K562 (cell line): ENCODE data around the gene P4HB. TPM values are rescaled to one million over a fixed set of nuclear protein-coding genes. Genes with fewer than 3 reads are reported as not detected.

ENCODE experiments used
- CBFA2T3 ChIP-seq: fragments of 450-650 bp; IDR thresholded peaks from 2 replicates; pipeline ENCODE4 v1.6.1; 2017
- E2F4 ChIP-seq: sonication (generic); formaldehyde crosslinking; IDR thresholded peaks from 2 replicates; pipeline ENCODE4 v1.8.0; 2022; ENCODE audit warnings: mild to moderate bottlenecking, low read depth, missing genetic modification reagents
- HMG20B ChIP-seq: fragments of 250-450 bp; sonication (Bioruptor Pico); IDR thresholded peaks from 2 replicates; pipeline ENCODE4 v1.5.0; 2021; ENCODE audit warnings: mild to moderate bottlenecking
- HSF4 ChIP-seq: fragments of 250-450 bp; sonication (Bioruptor Pico); IDR thresholded peaks from 2 replicates; pipeline ENCODE4 v2.1.2; 2022; ENCODE audit warnings: mild to moderate bottlenecking, moderate library complexity, borderline replicate concordance
- KAT8 ChIP-seq: fragments of 450-650 bp; IDR thresholded peaks from 2 replicates; pipeline ENCODE4 v1.6.1; 2016; ENCODE audit warnings: low read depth, mild to moderate bottlenecking
- NUFIP1 ChIP-seq: fragments of 450-650 bp; IDR thresholded peaks from 2 replicates; pipeline ENCODE4 v1.6.1; 2018; ENCODE audit not compliant: partially characterized antibody
- PML ChIP-seq: IDR thresholded peaks from 2 replicates; pipeline ENCODE4 v1.6.1; 2012; ENCODE audit warnings: low read length, inconsistent platforms
- RREB1 ChIP-seq: fragments of 250-450 bp; sonication (Bioruptor Pico); IDR thresholded peaks from 2 replicates; pipeline ENCODE4 v1.4.0; 2020
- SMARCC2 ChIP-seq: fragments of 450-650 bp; IDR thresholded peaks from 2 replicates; pipeline ENCODE4 v1.6.1; 2017; ENCODE audit warnings: antibody characterized with exemption, moderate library complexity, mild to moderate bottlenecking, low read depth
- SNIP1 ChIP-seq: fragments of 450-650 bp; IDR thresholded peaks from 2 replicates; pipeline ENCODE4 v1.7.1; 2017; ENCODE audit warnings: low read depth, mild to moderate bottlenecking
- ZBTB17 ChIP-seq: fragments of 450-650 bp; formaldehyde crosslinking; IDR thresholded peaks from 2 replicates; pipeline ENCODE4 v1.4.0; 2020; ENCODE audit warnings: mild to moderate bottlenecking
- ZBTB2 ChIP-seq: fragments of 450-650 bp; IDR thresholded peaks from 2 replicates; pipeline ENCODE4 v1.6.1; 2016; ENCODE audit warnings: antibody characterized with exemption
- polyA plus RNA-seq, 8 experiments: library from polyadenylated mRNA; depleted of rRNA in 4 of 8; stranded (reverse) in 5 of 8; unstranded in 3 of 8; fragments of >200 nt; fragmentation: Nextera tagmentation in 2 of 8; fragmentation: Illumina TruSeq in 1 of 8; extraction: Ambion mirVana in 2 of 8; extraction: Trizol in 1 of 8; gene quantifications; 2 replicates each; pipeline versions ENCODE4 v1.2.1 to v1.2.3, GENCODE V29; 2011 to 2014; ENCODE audit warnings: inconsistent platforms in 1 of 8, missing spikeins in 1 of 8
- total RNA-seq, 7 experiments: library from RNA; depleted of rRNA in 6 of 7; stranded (reverse); fragments of >200 nt in 6 of 7; fragmentation: Illumina TruSeq in 2 of 7; extraction: Trizol in 2 of 7; gene quantifications; 2 replicates each; pipeline versions ENCODE4 v1.2.1 to v1.2.3, GENCODE V29; 2011 to 2021; ENCODE audit warnings: low replicate concordance in 1 of 7

Gene P4HB
- total and polyA plus RNA-seq, 9 of the 15 experiments (the other 6 are each of a cell fraction or from before 2014, with no cell fraction given): 4.4 to 645 (median 325) TPM

- TF ChIP-seq E2F4 (CRISPR knock-in tag) (no peak), SNIP1 (no peak), SMARCC2 (0 out of 2 replicates have a peak, but pooled peaks have one; percentile 38), ZBTB2 (peak; percentile 31; the same call in 1 of the 2 replicates), HSF4 (CRISPR knock-in tag) (no peak), RREB1 (CRISPR knock-in tag) (no peak; the same call in 1 of the 2 replicates), ZBTB17 (CRISPR knock-in tag) (peak; percentile 60), PML (peak; percentile 54; the same call in 1 of the 2 replicates), KAT8 (no peak), CBFA2T3 (no peak; the same call in 1 of the 2 replicates), NUFIP1 (no peak), HMG20B (CRISPR knock-in tag) (no peak)
Measured at GRCh38 chr17:81821603-81822311, 38.6 kb downstream of the P4HB start (continued).
